Measurements from ENCODE around the gene ASCL5. TPM values are rescaled to one million over a fixed set of nuclear protein-coding genes. Genes with fewer than 3 reads are reported as not detected.

ASCL5 gene, protein sequence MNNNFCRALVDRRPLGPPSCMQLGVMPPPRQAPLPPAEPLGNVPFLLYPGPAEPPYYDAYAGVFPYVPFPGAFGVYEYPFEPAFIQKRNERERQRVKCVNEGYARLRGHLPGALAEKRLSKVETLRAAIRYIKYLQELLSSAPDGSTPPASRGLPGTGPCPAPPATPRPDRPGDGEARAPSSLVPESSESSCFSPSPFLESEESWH
- under 1 TPM in 1 of 5 donors, not detected in 4; 0.18 TPM for total RNA-seq
- under 1 TPM in 2 of 3 donors, not detected in 1; 0.10 to 0.19 TPM for polyA plus RNA-seq
- long read RNA-seq, donor 1: 0 reads
- long read RNA-seq, donor 2: 0 reads
- long read RNA-seq, donor 3, partial matches to known transcripts: 0 of 2 reads
- long read RNA-seq, donor 3, other reads (novel, unspliced or antisense): 0 of 2 reads
- long read RNA-seq, donor 4: 0 reads
- long read RNA-seq, donor 5, partial matches to known transcripts: 0 of 1 reads
- long read RNA-seq, donor 5, other reads (novel, unspliced or antisense): 0 of 1 reads
- long read RNA-seq, donor 6: 0 reads
- long read RNA-seq, donor 7: 0 reads
- long read RNA-seq, donor 8: 0 reads
- long read RNA-seq, donor 9, partial matches to known transcripts: 0 of 1 reads
- long read RNA-seq, donor 9, other reads (novel, unspliced or antisense): 0 of 1 reads
- long read RNA-seq, donor 10: 0 reads

- 40 to 73% (median 50%) methylated on average over 21 to 24 of the region's 24 CpGs for WGBS, 5 donors
- Histone ChIP-seq H3K27me3 (peaks cover 0 to 25% (median 0%) of the 10 kb centered on the region in 3 donors), H3K4me3 (no peak within 1 kb of the TSS), H3K36me3 (no peaks in the 10 kb centered on the region), H3K9me3 (no peaks in the 10 kb centered on the region), H3K27ac (peak within 1 kb of the TSS in 3 of 5 donors; percentile 11 to 55 (median 52)), H3K4me1 (peaks cover 0 to 21% (median 15%) of the 10 kb centered on the region in 4 donors)
- intact Hi-C loops (cut with DNase I; ENCODE audit: low total_unique reads): no loop called here
- TF ChIP-seq, protein P1, sequence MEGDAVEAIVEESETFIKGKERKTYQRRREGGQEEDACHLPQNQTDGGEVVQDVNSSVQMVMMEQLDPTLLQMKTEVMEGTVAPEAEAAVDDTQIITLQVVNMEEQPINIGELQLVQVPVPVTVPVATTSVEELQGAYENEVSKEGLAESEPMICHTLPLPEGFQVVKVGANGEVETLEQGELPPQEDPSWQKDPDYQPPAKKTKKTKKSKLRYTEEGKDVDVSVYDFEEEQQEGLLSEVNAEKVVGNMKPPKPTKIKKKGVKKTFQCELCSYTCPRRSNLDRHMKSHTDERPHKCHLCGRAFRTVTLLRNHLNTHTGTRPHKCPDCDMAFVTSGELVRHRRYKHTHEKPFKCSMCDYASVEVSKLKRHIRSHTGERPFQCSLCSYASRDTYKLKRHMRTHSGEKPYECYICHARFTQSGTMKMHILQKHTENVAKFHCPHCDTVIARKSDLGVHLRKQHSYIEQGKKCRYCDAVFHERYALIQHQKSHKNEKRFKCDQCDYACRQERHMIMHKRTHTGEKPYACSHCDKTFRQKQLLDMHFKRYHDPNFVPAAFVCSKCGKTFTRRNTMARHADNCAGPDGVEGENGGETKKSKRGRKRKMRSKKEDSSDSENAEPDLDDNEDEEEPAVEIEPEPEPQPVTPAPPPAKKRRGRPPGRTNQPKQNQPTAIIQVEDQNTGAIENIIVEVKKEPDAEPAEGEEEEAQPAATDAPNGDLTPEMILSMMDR (IDR thresholded peaks at IDR 0.05): peak in 1 of 7 experiments; percentile 31
- TF ChIP-seq POLR2AphosphoS5 (IDR thresholded peaks at IDR 0.05) (peak in 1 of 3 donors; percentile 38), POLR2A (IDR thresholded peaks at IDR 0.05) (no peak), EP300 (IDR thresholded peaks at IDR 0.05) (no peak)
- DNase-seq: peak; percentile 76 to 79
Measured at GRCh38 chr1:201126832-201127754, at the start of gene ASCL5. TSS of gene ASCL5 (minus strand) at chr1:201127184. CDS start at chr1:201115372, 11,812 bp downstream.

DNA sequence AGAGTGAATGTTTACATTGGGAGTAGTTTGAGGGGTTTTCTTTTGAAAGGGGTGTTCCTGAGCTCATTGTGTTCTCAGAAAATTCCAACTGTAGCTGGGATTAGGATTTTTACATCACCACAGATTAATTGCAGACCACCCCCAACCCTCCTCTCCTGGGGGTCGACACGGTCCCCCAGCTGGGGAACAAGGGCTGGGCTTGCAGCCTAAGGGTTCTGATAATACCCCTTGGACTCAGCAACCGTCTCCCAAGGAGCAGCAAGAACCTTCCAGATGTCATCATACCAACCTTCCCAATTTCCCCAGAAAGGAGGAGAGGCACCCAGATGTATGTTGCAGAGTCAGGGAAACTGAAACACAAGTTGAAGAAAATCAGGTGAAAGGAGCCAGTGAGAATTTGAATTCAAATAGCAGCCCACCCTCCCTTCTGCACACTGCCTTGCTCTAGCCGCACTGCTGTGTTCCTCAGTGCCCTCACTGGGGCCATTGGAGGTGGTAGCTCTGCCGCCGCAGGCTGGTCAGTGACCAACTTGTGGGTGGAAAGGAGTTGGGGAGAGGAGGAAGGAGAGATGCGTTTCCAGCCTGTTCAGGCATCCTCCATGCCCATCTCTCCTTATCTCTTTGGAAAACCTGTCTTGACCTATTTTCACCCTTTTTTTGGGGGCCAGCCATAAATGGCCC lies 49.0 kb upstream of the ASCL5 start:
- no peak for DNase-seq
- intact Hi-C loops (cut with DNase I; ENCODE audit: low total_unique reads): no loop called here
- no peaks in the 10 kb centered on the region for H3K9me3 ChIP-seq
- H3K4me1 ChIP-seq: peaks cover 4 to 9% (median 6%) of the 10 kb centered on the region in 4 donors
- H3K4me3 ChIP-seq: no peak overlapping the region
- H3K36me3 ChIP-seq: no peaks in the 10 kb centered on the region
- 74 to 90% (median 76%) methylated on average over 7 of the region's 7 CpGs for WGBS, 5 donors
- H3K27me3 ChIP-seq: peaks cover 0 to 9% (median 0%) of the 10 kb centered on the region in 3 donors
- TF ChIP-seq, protein P1 (IDR thresholded peaks at IDR 0.05): no peak
- H3K27ac ChIP-seq: no peak overlapping the region

DNA sequence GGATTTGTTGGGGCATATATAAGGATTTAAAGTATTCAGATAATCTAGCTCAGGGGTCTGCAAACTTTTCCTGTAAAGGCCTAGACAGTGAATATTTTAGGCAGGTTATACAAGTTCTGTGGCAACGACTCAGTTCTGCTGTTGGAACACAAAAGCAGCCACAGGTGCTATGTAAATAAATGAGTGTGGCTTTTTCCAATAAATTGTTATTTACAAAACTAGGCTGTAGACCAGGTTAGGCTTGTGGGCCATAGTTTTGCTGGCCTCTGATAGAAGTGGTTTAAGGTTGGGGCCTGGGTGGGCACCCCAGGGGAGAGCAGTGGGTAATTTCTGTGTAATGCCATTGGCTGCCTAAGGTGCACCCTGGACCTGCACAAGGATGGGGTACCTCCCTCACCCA lies 46.8 kb upstream of the ASCL5 start:
- Histone ChIP-seq H3K27ac (no peak overlapping the region), H3K4me1 (peaks cover 4 to 17% (median 14%) of the 10 kb centered on the region in 4 donors), H3K4me3 (no peak overlapping the region), H3K27me3 (peaks cover 0 to 9% (median 0%) of the 10 kb centered on the region in 3 donors), H3K36me3 (no peaks in the 10 kb centered on the region), H3K9me3 (no peaks in the 10 kb centered on the region)
- TF ChIP-seq EP300 (IDR thresholded peaks at IDR 0.05) (no peak), POLR2AphosphoS5 (IDR thresholded peaks at IDR 0.05) (no peak), POLR2A (IDR thresholded peaks at IDR 0.05) (no peak)
- TF ChIP-seq, protein P1 (IDR thresholded peaks at IDR 0.05): no peak
- 23 to 72% (median 55%) methylated on average over 1 of the region's 1 CpG for WGBS, 5 donors
- DNase-seq: no peak
- intact Hi-C loops (cut with DNase I; ENCODE audit: low total_unique reads): no loop called here
